GM21786 (cell line): ENCODE results near the gene TTLL13.
A peak's percentile ranks its signal among the peaks of the same experiment; 100 is the strongest.

Source experiments
- ATAC-seq: cut with Tn5 transposase; IDR thresholded peaks from one replicate; pipeline ENCODE4 v1.9.1; 2021; ENCODE audit not compliant: unreplicated experiment

Gene TTLL13

DNA sequence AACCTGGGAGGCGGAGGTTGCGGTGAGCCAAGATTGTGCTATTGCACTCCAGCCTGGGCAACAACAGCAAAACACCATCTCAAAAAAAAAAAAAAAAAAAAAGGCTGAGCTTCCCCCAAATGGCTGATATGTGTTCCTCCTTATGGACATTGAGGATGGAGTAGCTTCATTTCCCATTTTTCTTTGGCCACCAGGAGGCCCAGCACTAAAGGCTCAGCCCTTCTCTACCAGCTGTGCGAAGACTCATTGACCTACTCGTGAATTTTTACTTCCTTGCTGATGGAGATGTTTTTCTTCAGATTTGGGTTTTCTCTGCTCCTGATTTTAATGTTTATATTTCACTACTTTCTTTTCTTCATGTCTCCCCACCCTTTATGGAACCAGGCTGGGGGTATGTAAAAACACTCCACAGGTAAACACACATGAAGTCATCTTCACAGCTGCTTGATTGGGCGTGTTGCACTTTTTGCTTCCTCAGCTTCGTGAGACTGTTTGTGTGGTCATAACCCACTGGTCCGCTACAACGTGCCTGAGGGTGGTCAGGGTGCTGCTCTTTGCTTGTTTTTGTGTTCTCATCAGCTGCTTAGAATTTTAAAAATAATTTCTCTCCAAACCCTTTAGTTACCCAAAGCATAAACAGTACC is 34.7 kb upstream of the TTLL13 start:
- ATAC-seq = no peak

DNA sequence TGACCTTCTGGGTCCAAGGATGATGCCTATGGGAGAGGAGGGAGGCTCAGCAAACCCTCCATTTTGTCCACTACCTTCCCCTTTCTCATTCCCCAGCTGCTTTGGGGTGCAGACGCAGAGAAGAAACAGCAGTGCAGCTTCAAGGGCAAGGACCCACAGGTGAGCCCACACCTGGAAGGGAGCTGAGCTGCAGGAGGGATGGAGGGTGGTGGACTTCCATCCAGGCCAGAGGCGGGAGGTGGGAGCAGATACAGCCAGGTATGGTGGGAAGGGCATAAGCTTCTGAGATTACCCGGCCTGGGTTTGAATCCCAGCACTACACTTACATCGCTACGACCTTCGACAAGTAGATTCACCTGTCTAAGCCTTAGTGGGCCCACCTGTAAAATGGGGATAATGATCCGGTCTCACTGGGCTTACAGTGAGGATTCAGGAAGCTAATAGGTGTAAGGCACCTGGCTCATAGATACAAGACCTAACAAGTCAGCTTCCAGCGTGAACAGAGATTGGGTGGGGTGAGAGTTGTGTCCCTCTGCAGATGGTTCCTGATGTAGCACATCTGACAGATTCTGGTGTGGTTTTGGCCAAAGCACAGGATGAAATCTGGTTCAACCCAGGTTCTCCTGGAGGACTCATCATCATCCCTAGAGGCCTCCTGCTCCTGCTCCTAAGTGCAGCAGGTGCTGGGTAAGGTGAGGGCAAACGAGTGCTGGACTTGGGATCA is 31.5 kb upstream of the TTLL13 start:
- ATAC-seq = no peak

DNA sequence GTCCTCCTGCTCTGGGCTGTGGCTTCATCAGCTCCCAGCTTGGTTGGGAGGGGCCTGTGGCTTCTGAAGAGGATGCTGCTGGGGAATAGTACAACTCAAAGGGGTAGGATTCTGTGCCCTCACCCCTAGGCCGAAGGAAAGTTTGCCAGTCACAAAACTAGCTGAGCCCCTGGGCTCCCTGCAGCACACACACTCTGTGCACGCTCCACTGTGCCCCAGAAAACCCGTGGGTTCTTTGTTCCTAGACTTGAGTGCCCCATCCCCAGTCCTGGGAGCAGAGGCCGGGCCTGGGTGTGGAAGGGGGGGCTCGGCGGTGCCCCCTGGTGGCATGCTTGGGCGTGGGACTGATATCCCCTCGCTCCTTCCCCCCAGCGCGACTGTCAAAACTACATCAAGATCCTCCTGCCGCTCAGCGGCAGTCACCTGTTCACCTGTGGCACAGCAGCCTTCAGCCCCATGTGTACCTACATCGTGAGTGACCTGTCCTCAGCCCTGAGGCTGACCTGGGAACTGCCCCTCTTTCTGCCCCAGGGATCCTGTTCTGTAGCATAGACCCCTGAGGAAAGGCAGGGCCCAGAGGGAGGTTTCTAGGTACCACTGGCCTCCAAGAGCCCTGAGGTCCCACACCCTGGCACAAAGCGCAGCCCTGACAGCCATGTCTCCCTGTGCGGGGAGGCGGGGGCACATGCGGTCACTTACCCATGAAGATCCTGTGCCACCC is 29.8 kb upstream of the TTLL13 start:
- ATAC-seq = peak; percentile 55

DNA sequence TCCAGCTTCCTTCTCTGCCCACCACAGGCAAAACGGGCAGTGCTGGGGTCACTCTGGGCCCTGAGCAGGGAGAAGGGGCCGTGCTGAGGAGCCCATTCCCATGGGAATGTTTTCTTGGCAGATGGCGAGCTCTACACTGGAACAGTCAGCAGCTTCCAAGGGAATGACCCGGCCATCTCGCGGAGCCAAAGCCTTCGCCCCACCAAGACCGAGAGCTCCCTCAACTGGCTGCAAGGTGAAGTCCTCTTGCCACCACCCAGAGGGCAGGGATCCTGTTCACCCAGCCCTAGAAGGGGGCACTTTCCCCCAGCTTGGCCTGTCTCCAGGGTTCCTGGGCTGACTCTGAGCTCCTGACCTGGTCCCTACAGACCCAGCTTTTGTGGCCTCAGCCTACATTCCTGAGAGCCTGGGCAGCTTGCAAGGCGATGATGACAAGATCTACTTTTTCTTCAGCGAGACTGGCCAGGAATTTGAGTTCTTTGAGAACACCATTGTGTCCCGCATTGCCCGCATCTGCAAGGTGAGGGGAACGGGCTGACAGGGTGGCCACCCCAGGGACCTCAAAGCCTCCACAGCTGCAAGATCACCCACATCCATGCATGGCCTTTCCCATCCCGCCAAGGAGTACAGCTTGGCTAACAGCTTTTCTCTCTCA is 28.0 kb upstream of the TTLL13 start:
- no peak for ATAC-seq

DNA sequence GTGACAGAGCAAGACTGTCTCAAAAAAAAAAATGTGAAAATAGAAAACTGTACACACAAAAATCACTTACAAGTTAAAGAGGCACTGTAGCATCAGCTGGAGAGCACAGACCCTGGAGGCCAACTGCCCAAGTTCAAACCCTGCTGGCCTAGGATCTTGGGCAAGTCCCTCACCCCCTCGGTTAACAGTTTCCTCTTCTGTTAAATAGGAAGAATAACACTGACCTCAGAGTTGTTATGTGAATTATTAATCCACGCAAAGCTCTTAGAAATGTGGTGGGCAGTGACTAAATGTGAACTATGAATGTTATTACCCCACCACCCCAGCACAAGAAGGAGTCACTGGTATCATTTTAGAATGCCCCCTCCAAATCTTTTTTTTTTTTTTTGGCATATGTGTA is 26.8 kb upstream of the TTLL13 start:
- ATAC-seq = no peak

DNA sequence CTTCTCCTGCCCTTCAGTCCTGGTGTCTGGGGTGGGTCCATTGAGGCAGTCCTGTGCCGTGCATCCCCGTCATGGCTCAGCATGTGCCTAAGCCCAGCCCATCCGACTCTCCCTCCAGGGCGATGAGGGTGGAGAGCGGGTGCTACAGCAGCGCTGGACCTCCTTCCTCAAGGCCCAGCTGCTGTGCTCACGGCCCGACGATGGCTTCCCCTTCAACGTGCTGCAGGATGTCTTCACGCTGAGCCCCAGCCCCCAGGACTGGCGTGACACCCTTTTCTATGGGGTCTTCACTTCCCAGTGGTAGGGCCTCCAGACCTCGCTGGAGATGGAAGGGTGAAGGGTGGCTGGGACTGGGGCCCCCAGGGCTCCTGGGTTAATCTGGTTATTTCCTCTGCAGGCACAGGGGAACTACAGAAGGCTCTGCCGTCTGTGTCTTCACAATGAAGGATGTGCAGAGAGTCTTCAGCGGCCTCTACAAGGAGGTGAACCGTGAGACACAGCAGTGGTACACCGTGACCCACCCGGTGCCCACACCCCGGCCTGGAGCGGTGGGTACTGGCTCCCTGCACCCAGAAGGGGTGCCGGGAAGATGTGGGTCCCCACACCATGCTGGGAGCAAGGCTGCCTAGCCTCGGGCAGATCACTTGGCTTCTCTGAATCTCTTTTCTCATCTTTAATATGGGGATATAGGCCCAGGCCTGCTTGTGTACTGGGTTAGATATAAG is 25.8 kb upstream of the TTLL13 start:
- ATAC-seq = no peak

DNA sequence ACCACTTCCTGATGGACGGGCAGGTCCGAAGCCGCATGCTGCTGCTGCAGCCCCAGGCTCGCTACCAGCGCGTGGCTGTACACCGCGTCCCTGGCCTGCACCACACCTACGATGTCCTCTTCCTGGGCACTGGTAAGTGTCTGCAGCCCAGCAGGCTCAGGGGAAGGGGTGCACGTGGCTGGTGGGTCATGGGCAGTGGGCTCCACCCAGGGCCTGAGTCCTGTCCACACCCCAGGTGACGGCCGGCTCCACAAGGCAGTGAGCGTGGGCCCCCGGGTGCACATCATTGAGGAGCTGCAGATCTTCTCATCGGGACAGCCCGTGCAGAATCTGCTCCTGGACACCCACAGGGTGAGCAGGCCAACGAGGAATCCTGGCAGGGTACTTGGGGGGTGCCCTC is 24.3 kb upstream of the TTLL13 start:
- ATAC-seq = no peak

DNA sequence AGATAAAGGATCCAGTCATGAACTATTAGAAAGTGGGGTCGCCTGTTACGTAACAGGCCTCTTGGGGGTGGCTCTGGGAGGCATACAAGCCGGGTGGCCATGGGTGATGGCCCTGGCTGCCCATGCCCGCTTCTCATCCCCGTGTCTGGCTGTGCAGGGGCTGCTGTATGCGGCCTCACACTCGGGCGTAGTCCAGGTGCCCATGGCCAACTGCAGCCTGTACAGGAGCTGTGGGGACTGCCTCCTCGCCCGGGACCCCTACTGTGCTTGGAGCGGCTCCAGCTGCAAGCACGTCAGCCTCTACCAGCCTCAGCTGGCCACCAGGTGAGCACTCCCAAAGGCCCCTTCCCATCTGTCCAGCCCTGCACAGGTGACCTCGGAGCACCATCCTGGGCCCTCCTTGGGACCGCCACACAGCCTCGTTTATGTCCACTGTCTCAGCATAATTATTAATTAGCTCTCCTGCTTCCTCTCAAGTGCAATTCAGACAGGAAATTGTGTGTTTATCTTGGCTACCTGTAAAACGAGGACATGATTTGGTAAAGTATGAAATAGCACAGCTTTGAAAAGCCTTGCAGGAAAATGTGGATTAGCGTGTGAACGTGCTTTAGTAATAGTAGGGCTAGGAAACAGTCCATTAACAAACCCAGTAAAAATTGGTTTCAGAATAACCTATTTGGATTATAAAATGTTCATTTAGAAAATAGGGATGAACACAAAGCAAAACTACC is 23.7 kb upstream of the TTLL13 start:
- no peak for ATAC-seq

DNA sequence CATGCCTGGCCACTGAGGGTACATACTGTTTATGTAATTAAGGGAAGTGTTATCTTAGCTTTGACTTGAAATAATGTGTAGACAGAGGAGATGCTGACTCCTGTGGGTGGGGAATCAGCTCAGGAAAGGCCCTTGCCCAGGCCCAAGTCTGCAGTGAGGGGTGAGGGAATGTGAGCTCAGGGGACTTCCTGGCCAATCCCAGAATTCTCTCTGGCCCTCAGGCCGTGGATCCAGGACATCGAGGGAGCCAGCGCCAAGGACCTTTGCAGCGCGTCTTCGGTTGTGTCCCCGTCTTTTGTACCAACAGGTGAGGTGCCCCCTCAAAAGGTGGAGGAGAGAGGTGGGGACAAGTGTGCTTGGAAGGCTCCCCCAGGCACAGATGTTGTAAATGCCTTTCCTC is 22.0 kb upstream of the TTLL13 start:
- no peak for ATAC-seq

DNA sequence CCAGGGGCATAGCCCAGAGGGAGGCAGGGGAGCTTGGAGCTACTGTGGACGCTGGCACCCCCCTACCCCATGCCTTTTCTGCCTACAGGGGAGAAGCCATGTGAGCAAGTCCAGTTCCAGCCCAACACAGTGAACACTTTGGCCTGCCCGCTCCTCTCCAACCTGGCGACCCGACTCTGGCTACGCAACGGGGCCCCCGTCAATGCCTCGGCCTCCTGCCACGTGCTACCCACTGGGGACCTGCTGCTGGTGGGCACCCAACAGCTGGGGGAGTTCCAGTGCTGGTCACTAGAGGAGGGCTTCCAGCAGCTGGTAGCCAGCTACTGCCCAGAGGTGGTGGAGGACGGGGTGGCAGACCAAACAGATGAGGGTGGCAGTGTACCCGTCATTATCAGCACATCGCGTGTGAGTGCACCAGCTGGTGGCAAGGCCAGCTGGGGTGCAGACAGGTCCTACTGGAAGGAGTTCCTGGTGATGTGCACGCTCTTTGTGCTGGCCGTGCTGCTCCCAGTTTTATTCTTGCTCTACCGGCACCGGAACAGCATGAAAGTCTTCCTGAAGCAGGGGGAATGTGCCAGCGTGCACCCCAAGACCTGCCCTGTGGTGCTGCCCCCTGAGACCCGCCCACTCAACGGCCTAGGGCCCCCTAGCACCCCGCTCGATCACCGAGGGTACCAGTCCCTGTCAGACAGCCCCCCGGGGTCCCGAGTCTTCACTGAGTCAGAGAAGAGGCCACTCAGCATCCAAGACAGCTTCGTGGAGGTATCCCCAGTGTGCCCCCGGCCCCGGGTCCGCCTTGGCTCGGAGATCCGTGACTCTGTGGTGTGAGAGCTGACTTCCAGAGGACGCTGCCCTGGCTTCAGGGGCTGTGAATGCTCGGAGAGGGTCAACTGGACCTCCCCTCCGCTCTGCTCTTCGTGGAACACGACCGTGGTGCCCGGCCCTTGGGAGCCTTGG is 21.3 kb upstream of the TTLL13 start:
- no peak for ATAC-seq

DNA sequence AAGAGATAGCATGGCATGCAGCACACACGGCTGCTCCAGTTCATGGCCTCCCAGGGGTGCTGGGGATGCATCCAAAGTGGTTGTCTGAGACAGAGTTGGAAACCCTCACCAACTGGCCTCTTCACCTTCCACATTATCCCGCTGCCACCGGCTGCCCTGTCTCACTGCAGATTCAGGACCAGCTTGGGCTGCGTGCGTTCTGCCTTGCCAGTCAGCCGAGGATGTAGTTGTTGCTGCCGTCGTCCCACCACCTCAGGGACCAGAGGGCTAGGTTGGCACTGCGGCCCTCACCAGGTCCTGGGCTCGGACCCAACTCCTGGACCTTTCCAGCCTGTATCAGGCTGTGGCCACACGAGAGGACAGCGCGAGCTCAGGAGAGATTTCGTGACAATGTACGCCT is 20.4 kb upstream of the TTLL13 start:
- no peak for ATAC-seq

DNA sequence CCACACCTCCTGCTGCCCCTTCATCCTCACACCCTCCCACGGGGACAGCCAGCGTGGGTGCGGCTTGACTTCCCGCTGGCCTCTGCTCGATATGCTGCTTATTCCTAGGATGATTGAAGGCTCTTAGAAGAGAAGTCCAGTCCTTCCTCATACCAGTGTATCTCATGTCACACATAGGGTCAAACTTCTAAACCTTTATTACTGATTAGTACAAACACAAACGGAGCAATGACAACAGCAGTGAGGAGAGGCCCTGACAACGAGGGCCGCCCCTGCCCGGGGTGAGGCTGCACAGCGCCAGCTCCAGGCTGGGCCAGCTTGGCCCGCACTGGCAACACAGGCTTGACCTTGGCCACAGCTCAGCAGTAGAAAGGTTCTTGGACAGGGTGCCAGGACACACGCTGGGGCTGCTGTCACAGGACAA is 19.3 kb upstream of the TTLL13 start:
- ATAC-seq = no peak

DNA sequence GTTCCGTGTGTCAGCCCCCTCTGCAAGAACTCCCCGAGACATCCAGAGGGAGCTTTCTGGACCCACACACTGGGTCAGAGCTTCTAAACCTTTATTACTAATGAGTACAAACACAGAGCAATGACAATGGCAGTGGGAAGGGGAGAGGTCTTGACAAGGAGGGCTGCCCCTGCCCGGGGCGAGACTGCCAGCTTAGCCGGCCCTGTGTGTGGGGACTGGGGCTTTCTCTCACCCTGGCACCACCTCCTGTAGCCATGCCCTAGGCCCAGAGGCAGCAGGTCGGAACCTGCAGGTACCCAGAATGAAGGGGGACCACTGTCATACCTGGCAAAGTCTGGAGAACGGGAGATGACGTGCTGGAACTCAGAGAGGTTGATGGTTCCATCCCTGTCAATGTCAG is 18.7 kb upstream of the TTLL13 start:
- ATAC-seq = no peak

DNA sequence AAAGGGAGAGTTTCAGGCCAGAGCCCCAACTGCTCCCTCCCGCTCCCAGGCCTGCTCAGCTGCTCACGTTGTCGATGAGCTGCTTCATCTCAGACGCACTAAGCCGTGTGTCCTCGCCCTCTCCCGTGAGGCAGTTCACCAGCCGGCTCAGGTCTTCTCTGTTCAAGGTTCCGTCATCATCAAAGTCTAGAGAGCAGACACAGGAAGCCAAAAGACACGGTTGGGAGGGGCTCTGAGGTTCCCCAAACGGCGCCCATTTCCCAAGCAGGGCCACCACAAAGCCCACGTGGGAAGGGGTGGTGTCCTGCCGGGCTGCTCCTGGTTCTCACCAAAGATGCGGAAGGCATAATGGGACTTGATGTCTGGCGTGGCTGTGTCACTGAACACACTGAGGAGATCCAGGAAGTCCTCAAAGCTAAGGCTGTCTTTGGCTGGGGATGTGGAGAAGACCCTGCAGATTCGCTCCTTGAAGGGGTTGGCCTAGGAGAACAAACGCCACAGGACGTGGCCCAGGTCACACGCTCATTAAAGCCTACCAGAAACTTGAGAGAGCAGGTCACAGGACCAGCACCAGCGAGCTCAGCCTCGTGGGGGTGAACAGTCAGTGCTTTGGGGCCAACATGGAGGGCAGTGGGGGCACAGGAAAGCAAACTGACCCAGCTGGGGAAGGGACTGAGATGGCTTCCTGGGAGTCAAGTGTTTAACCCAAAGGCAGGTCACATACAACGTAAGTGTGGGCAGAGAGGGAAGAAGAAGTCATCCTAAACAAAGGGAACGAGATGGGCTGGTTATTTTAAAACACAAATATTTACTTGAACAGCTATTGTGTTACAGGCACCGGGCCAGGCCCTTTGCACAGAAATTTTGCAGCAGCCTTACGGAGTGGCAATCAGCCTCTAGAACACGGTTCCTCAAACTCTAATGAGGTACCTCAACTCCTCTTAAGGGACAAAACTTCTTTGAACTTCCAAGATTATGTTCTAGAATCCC is 18.0 kb upstream of the TTLL13 start:
- ATAC-seq = no peak

DNA sequence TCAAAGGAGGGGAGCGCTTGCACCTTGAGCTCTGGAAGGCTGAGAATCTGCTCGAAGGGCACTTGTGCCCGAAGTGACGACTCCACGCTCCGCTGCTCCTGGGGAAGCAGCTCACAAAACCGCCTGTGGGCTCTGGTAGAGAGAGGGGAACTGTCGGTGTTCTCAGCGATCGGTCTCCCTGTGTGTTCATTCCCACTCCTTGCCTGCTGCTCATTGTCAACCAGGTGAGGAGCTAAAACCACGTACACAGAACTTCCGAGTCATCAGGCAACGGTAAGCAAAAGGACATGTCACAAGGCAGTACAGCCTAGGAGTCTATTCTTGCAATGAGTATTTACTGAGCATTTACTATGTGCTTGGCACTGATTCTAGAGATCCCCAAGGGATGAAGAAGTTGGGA is 17.2 kb upstream of the TTLL13 start:
- ATAC-seq = no peak

DNA sequence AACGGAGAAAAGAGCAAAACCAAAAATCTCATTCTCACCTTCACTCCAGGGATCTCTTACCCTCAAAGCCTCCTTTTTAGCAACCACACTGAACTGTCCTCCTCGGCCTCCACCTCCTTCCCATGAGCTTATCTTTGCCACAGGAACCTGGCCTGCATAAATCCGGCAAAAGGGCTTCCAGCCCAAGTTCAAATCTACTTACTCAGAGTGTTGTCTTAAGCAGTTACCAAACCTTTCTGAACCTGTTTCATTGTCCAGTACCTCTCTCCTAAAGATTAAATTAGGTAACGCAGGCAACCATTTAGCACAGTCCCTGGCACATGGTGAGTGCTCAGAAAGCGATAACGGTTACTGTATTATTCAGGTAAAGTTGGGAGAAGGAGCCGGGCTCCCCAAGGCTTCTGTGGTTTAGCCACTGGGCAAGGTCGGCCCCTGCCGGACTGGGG is 16.4 kb upstream of the TTLL13 start:
- no peak for ATAC-seq

DNA sequence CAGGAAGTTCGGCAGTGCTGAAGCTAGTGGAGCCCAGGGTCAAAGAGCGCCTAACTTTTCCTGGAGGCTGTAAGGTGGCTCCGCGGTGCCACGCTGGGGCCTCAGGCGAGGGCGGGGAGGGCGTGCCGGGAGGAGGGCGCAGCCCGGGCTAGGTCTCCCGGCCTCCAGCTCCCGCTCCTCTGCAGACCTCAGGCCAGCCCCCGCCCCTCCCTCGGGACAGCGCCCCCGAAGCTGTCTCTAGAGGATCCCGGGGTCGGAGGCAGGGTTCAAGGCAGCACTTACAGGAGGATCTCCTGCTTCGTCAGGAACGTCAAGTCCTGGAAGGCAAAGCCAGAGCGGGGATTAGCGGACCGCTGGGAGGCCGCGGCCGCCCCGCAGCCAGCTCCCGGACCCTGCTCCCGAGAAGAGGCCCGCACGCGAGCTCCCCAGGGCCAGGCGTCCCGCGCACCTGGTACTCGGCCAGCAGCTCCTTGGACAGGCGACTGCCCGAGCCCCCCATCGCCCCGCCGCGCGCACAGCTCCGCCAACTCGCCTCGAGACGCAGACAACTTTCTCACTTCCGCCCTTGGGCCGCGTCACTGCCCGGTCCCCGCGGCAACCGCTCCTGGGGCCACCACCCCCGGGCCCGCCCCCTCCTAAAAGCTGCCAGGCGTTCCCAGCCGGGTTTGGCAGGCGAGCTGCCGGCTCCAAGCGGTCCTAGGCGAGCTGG is 15.8 kb upstream of the TTLL13 start, which contains the start of gene CIB1:
TSS of gene CIB1 (minus strand) at position 555 of the 709 bp plus-strand sequence. CDS start at position 499, 56 bp downstream.
- ATAC-seq = peak; percentile 85
